Retinal pigment epithelial cell (primary cell): ENCODE measurements around the gene RIN1.

ENCODE experiments used
- DNase-seq: peaks from one replicate; pipeline ENCODE4 v3.0.0-alpha.2; 2010; ENCODE audit warnings: low read depth
- H3K4me3 ChIP-seq: 2 replicates; pipeline ENCODE4 v1.5.1; 2011; ENCODE audit warnings: mild to moderate bottlenecking, low read length, control low read depth, moderate library complexity
- CTCF ChIP-seq: conservative IDR thresholded peaks from 2 replicates; pipeline ENCODE4 v1.5.1; 2011; ENCODE audit warnings: low read depth, low read length, control low read depth, inconsistent platforms

RIN1 gene

GRCh38 chr11:66330931-66331330 is 5.3 kb downstream of the RIN1 start:
- DNase-seq, result no peak
- no peak for TF ChIP-seq CTCF
- no peak overlapping the region for H3K4me3 ChIP-seq

- H3K4me3 ChIP-seq, result no peak overlapping the region
- no peak for TF ChIP-seq CTCF
- DNase-seq, result no peak
Measured at GRCh38 chr11:66329165-66329673, 7.0 kb downstream of the RIN1 start.

DNA sequence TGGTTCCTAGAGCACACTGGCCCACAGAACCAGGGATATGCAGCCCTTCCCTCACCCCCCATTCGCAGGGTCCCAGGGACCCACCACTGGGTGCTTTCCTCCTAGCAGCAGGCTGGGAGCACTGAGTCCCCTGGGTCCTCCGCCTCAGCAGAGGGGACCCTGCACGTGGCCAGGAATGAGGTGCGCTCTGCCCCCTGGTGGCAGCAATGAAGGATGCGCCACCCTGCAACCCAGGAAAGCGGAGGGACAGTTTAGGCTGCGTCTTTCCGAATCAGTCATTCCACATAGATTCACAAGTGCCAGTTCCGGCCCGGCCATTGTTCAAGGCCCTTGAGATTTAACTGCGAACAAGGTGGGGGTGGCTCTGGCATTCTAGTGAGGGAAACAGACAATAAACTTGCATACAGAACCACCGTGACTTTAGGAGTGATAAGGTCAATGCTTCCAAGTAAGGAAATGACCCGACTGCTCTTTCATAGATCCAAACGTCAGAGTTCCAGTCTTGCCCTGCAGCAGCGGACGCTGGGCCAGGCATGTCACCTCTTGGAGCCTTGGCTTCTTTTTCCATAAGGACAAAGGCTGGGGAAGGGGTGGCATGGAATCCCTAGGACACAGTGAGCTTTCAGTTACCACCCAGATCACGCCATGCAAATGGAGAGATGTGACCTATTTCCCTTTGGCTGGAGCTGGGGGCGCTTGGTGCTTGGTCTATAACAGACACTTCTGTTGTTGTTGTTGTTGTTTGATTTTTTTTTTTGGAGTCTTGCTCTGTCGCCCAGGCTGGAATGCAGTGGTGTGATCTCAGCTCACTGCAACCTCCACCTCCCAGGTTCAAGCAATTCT is 7.7 kb downstream of the RIN1 start:
- peak; percentile 90 for TF ChIP-seq CTCF
- H3K4me3 ChIP-seq, result no peak overlapping the region
- DNase-seq, result no peak

GRCh38 chr11:66328031-66328301 is 8.3 kb downstream of the RIN1 start:
- DNase-seq, result no peak
- no peak overlapping the region for H3K4me3 ChIP-seq
- TF ChIP-seq CTCF, result no peak

- no peak for TF ChIP-seq CTCF
- DNase-seq, result no peak
- no peak overlapping the region for H3K4me3 ChIP-seq
Measured at GRCh38 chr11:66327171-66328030, 8.8 kb downstream of the RIN1 start.

DNA sequence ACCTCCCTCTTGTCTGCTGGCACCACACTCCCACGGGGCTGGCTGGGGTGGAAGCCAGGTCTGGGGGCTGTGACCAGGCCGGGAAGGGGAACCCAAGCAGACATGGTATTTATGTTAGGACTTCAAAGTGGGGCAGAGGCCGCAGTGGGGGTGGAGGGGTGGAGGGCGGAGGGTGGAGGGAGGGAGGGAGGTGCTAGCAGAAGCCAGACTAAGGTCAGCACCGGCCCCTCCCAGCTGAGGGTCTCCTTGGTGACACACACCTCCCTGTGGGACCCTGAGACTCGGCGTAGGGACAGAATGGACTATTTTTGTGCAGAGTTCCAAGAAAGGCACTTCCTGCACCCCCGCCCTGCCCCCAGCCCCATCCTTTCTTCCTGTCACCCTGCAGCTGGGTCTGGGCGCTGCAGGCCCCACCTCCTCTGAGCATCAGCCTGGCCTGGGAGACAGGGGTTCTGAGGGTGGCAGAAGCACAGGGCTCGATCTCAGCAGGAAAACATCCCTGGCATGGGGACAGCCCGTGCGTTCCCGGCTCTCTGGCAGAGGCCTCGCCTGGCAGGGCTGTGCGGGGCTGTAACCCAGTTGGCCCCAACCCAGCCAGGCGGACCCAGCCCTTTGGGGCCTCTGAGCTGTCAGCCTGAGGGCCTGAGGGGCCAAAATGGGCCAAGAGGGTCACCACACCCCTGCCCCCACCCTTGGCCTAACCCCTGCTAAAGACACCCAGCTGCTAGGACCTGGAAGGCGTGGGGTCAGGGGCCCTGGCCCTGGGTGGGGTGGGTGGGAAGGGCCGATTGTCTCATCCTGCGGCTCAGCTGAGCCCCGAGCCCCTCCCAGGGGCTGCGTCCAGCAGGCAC is 9.7 kb downstream of the RIN1 start:
- H3K4me3 ChIP-seq, result no peak overlapping the region
- no peak for DNase-seq
- no peak for TF ChIP-seq CTCF
